Fibroblast of skin of abdomen (primary cell): Measurements from ENCODE around the gene CD40LG. TPM values are rescaled to one million over a fixed set of nuclear protein-coding genes. Genes with fewer than 3 reads are reported as not detected.

Experiments used
- DNase-seq: peaks from one replicate; pipeline ENCODE4 v3.0.0-alpha.2; 2013
- polyA plus RNA-seq, 2 experiments: library from polyadenylated mRNA; unstranded; fragments of 120-200 nt; gene quantifications; one replicate each; pipeline ENCODE4 v1.2.1, GENCODE V29; 2013; ENCODE audit not compliant: insufficient read length in 2 of 2

The CD40LG gene
- not detected for polyA plus RNA-seq (2013, experiment 1 of 2; ENCODE audit: insufficient read length)
- polyA plus RNA-seq (2013, experiment 2 of 2; ENCODE audit: insufficient read length), result not detected

GRCh38 chrX:136647677-136648360 is at the start of gene CD40LG:
Gene CD40LG, plus strand, starts transcription at chrX:136648158. Its CDS starts 91 bp downstream, at chrX:136648249.
- no peak for DNase-seq

GRCh38 chrX:136598631-136599030 is 49.3 kb upstream of the CD40LG start:
- no peak for DNase-seq

- no peak for DNase-seq
Observed at GRCh38 chrX:136600059-136600458, 47.9 kb upstream of the CD40LG start.

GRCh38 chrX:136607236-136607635 is 40.7 kb upstream of the CD40LG start:
- no peak for DNase-seq

- no peak for DNase-seq
Observed at GRCh38 chrX:136608295-136608933, 39.5 kb upstream of the CD40LG start.

- no peak for DNase-seq
Observed at GRCh38 chrX:136616987-136617685, 30.8 kb upstream of the CD40LG start.

- no peak for DNase-seq
Observed at GRCh38 chrX:136619899-136620505, 28.0 kb upstream of the CD40LG start.

GRCh38 chrX:136620780-136621179 is 27.2 kb upstream of the CD40LG start:
- DNase-seq, result no peak

- DNase-seq, result no peak
Observed at GRCh38 chrX:136622568-136622967, 25.4 kb upstream of the CD40LG start.

GRCh38 chrX:136623396-136623795 is 24.6 kb upstream of the CD40LG start:
- no peak for DNase-seq

- DNase-seq, result no peak
Observed at GRCh38 chrX:136625246-136625645, 22.7 kb upstream of the CD40LG start.

GRCh38 chrX:136626237-136626636 is 21.7 kb upstream of the CD40LG start:
- no peak for DNase-seq

GRCh38 chrX:136626891-136627290 is 21.1 kb upstream of the CD40LG start:
- DNase-seq, result no peak

- no peak for DNase-seq
Observed at GRCh38 chrX:136627409-136627808, 20.5 kb upstream of the CD40LG start.

- no peak for DNase-seq
Observed at GRCh38 chrX:136629084-136629750, 18.7 kb upstream of the CD40LG start.

GRCh38 chrX:136630881-136631280 is 17.1 kb upstream of the CD40LG start:
- DNase-seq, result no peak

- DNase-seq, result no peak
Observed at GRCh38 chrX:136635235-136635634, 12.7 kb upstream of the CD40LG start.

GRCh38 chrX:136636121-136636520 is 11.8 kb upstream of the CD40LG start:
- no peak for DNase-seq

GRCh38 chrX:136639506-136640176 is 8.3 kb upstream of the CD40LG start:
- DNase-seq, result peak; percentile 10

GRCh38 chrX:136643243-136643642 is 4.7 kb upstream of the CD40LG start:
- DNase-seq, result no peak

- DNase-seq, result no peak
Observed at GRCh38 chrX:136646602-136647239, 1.2 kb upstream of the CD40LG start.
